ENCODE data around the gene TNFRSF25. TPM values are rescaled to one million over a fixed set of nuclear protein-coding genes. Genes with fewer than 3 reads are reported as not detected.

TNFRSF25 gene
- polyA plus RNA-seq, 2 of the 4 experiments (the other 2 are of a cell fraction) = 0.65 to 3.4 TPM

- H3K9me3 ChIP-seq = no peaks in the 10 kb centered on the region
- ATAC-seq (peak; percentile 44 to 71), DNase-seq (ENCODE audit: low read depth in 1 of 2, low spot score in 1 of 2) (peak in 1 of 2 experiments; percentile 37), FAIRE-seq (no peak)
- POLR2A ChIA-PET = no interaction called here
- H3K4me2 ChIP-seq = peak overlapping the region; percentile 98
- no CpG with 5 or more reads among the region's 74 CpGs for WGBS (ENCODE audit: missing lambda C conversion rate)
- H3K27ac ChIP-seq = peak overlapping the region; percentile 74 to 90
- CTCF ChIA-PET = interaction anchor here (1.1 to 8.8 kb wide), 2 partner anchors 7 to 10 kb away, joined by 3 to 54 read pairs; partner anchors contain the start of gene PLEKHG5
- peaks cover 11% of the 10 kb centered on the region for H3K4me1 ChIP-seq
- TF ChIP-seq, protein P1, sequence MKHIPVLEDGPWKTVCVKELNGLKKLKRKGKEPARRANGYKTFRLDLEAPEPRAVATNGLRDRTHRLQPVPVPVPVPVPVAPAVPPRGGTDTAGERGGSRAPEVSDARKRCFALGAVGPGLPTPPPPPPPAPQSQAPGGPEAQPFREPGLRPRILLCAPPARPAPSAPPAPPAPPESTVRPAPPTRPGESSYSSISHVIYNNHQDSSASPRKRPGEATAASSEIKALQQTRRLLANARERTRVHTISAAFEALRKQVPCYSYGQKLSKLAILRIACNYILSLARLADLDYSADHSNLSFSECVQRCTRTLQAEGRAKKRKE (CRISPR knock-in tag; IDR thresholded peaks at IDR 0.05; ENCODE audit: low read depth) = no peak
- no peak for TF ChIP-seq HDAC2 (IDR thresholded peaks at IDR 0.05)
- no peak for TF ChIP-seq SREBF2 (IDR thresholded peaks at IDR 0.05)
- TF ChIP-seq, protein P2, sequence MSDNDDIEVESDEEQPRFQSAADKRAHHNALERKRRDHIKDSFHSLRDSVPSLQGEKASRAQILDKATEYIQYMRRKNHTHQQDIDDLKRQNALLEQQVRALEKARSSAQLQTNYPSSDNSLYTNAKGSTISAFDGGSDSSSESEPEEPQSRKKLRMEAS (IDR thresholded peaks at IDR 0.05) = peak; percentile 14; the same call in 1 of the 2 replicates
- TF ChIP-seq POLR2A (IDR thresholded peaks at IDR 0.05; ENCODE audit: low read length) = peak; percentile 18; the same call in 1 of the 2 replicates
- TF ChIP-seq HEYL (CRISPR knock-in tag; IDR thresholded peaks at IDR 0.05) = no peak
- TF ChIP-seq CHD4 (IDR thresholded peaks at IDR 0.05; ENCODE audit: borderline replicate concordance) = no peak
- TF ChIP-seq, protein P3, sequence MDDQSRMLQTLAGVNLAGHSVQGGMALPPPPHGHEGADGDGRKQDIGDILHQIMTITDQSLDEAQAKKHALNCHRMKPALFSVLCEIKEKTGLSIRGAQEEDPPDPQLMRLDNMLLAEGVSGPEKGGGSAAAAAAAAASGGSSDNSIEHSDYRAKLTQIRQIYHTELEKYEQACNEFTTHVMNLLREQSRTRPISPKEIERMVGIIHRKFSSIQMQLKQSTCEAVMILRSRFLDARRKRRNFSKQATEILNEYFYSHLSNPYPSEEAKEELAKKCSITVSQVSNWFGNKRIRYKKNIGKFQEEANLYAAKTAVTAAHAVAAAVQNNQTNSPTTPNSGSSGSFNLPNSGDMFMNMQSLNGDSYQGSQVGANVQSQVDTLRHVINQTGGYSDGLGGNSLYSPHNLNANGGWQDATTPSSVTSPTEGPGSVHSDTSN (IDR thresholded peaks at IDR 0.05) = no peak
- no peak for TF ChIP-seq EHMT2 (IDR thresholded peaks at IDR 0.05; ENCODE audit: low read depth)
- no peak for TF ChIP-seq RNF2 (IDR thresholded peaks at IDR 0.05; ENCODE audit: borderline replicate concordance, low read depth)
- no peak for TF ChIP-seq ESRRA (IDR thresholded peaks at IDR 0.05; ENCODE audit: borderline replicate concordance, low read length)
- H3K4me3 ChIP-seq = peak overlapping the region; percentile 66
Observed at GRCh38 chr1:6497215-6497866, 31.4 kb upstream of the TNFRSF25 start.

GRCh38 chr1:6496890-6497214, 30.9 kb upstream of the TNFRSF25 start:
- no CpG with 5 or more reads among the region's 21 CpGs for whole genome bisulfite sequencing (ENCODE audit: missing lambda C conversion rate)
- ChIA-PET CTCF (no interaction called here), POLR2A (no interaction called here)
- ATAC-seq = no peak
- H3K4me2 ChIP-seq = peak overlapping the region; percentile 98
- TF ChIP-seq ZSCAN20 (CRISPR knock-in tag; IDR thresholded peaks at IDR 0.05) (no peak), ZC3H11A (IDR thresholded peaks at IDR 0.05) (no peak), HOXB5 (CRISPR knock-in tag; IDR thresholded peaks at IDR 0.05) (no peak), NR3C1 (IDR thresholded peaks at IDR 0.05) (no peak), HEYL (CRISPR knock-in tag; IDR thresholded peaks at IDR 0.05) (no peak), MYC (IDR thresholded peaks at IDR 0.05; ENCODE audit: borderline replicate concordance, low read length) (no peak), POLR2A (IDR thresholded peaks at IDR 0.05; ENCODE audit: low read length) (no peak), ZFP36 (IDR thresholded peaks at IDR 0.05; ENCODE audit: borderline replicate concordance, partially characterized antibody) (no peak)
- TF ChIP-seq, protein P2 (IDR thresholded peaks at IDR 0.05) = no peak
- TF ChIP-seq, protein P4, sequence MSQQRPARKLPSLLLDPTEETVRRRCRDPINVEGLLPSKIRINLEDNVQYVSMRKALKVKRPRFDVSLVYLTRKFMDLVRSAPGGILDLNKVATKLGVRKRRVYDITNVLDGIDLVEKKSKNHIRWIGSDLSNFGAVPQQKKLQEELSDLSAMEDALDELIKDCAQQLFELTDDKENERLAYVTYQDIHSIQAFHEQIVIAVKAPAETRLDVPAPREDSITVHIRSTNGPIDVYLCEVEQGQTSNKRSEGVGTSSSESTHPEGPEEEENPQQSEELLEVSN (IDR thresholded peaks at IDR 0.05; ENCODE audit: borderline replicate concordance, low read depth) = no peak
- DNase-seq (ENCODE audit: low read depth in 1 of 2, low spot score in 1 of 2) = no peak
- H3K4me1 ChIP-seq = peaks cover 15% of the 10 kb centered on the region
- FAIRE-seq = no peak
- peak overlapping the region; percentile 66 for H3K4me3 ChIP-seq
- H3K9me3 ChIP-seq = no peaks in the 10 kb centered on the region
- peak overlapping the region; percentile 74 to 90 for H3K27ac ChIP-seq

DNA sequence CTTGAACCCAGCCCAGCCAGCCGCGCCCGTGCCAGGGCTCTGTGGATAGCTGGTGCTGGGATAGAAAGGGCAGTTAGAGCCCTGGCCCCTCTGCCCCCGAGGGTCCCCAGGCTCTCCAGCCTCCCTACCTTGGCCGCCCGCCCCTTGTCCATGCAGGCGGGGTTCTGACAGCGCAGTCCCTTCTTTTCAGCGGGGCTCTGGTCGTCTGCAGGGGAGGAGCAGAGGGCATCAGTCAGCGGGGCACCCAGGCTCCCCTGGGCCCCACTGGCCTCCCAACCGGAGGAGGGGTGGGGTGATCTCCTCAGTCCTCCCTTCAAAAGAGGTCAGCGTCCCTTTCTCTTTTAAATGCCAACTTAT, 30.4 kb upstream of the TNFRSF25 start:
- H3K9me3 ChIP-seq = no peaks in the 10 kb centered on the region
- DNase-seq (ENCODE audit: low read depth in 1 of 2, low spot score in 1 of 2) (no peak), ATAC-seq (peak in 1 of 2 experiments; percentile 10; a peak in 2 of 6 replicates), FAIRE-seq (no peak)
- peaks cover 20% of the 10 kb centered on the region for H3K4me1 ChIP-seq
- WGBS (ENCODE audit: missing lambda C conversion rate) = 42% methylated on average over 4 of the region's 13 CpGs
- peak overlapping the region in 1 of 2 experiments; percentile 90; a peak in 3 of 6 replicates for H3K27ac ChIP-seq
- CTCF ChIA-PET = interaction anchor here (1.3 kb wide), 1 partner anchor 250 kb away, joined by 4 read pairs; no protein-coding TSS in a partner anchor
- peak overlapping the region; percentile 98 for H3K4me2 ChIP-seq
- peak overlapping the region; percentile 66; the same call in 2 of the 3 replicates for H3K4me3 ChIP-seq
- POLR2A ChIA-PET = no interaction called here
- TF ChIP-seq RARB (CRISPR knock-in tag; IDR thresholded peaks at IDR 0.05) (no peak), TP53 (CRISPR knock-in tag; IDR thresholded peaks at IDR 0.05) (no peak), SMC3 (IDR thresholded peaks at IDR 0.05) (no peak), JUN (IDR thresholded peaks at IDR 0.05) (no peak), HEYL (CRISPR knock-in tag; IDR thresholded peaks at IDR 0.05) (no peak), FOXS1 (CRISPR knock-in tag; IDR thresholded peaks at IDR 0.05) (no peak), ZFP36 (IDR thresholded peaks at IDR 0.05; ENCODE audit: borderline replicate concordance, partially characterized antibody) (no peak), ESRRA (IDR thresholded peaks at IDR 0.05; ENCODE audit: borderline replicate concordance, low read length) (no peak), POLR2A (IDR thresholded peaks at IDR 0.05; ENCODE audit: low read length) (no peak), RNF2 (IDR thresholded peaks at IDR 0.05; ENCODE audit: borderline replicate concordance, low read depth) (no peak), EP300 (IDR thresholded peaks at IDR 0.05) (no peak), ZNF302 (CRISPR knock-in tag; IDR thresholded peaks at IDR 0.05) (no peak), HMGXB4 (CRISPR knock-in tag; IDR thresholded peaks at IDR 0.05; ENCODE audit: borderline replicate concordance) (no peak)
- TF ChIP-seq, protein P5, sequence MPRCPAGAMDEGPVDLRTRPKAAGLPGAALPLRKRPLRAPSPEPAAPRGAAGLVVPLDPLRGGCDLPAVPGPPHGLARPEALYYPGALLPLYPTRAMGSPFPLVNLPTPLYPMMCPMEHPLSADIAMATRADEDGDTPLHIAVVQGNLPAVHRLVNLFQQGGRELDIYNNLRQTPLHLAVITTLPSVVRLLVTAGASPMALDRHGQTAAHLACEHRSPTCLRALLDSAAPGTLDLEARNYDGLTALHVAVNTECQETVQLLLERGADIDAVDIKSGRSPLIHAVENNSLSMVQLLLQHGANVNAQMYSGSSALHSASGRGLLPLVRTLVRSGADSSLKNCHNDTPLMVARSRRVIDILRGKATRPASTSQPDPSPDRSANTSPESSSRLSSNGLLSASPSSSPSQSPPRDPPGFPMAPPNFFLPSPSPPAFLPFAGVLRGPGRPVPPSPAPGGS (IDR thresholded peaks at IDR 0.05) = no peak
- TF ChIP-seq, protein P2 (IDR thresholded peaks at IDR 0.05) = no peak
